ENCODE measurements around the gene LEP.

GRCh38 chr7:128207609-128208008 is 33.5 kb upstream of the LEP start:
- TF ChIP-seq CTCF (IDR thresholded peaks at IDR 0.05) (no peak), POLR2A (IDR thresholded peaks at IDR 0.05) (no peak)

All from adrenal gland (tissue), 5 donors.